ENCODE measurements around the gene LTBP2.

LTBP2 gene

GRCh38 chr14:74596741-74597450 is 15.1 kb downstream of the LTBP2 start:
- ChIA-PET POLR2A (ENCODE audit: low non-redundant PET) (no interaction called here), CTCF (no interaction called here)
- peak overlapping the region; percentile 53 for H3K27ac ChIP-seq
- DNase-seq (ENCODE audit: low spot score), result no peak
- TF ChIP-seq, protein P1, sequence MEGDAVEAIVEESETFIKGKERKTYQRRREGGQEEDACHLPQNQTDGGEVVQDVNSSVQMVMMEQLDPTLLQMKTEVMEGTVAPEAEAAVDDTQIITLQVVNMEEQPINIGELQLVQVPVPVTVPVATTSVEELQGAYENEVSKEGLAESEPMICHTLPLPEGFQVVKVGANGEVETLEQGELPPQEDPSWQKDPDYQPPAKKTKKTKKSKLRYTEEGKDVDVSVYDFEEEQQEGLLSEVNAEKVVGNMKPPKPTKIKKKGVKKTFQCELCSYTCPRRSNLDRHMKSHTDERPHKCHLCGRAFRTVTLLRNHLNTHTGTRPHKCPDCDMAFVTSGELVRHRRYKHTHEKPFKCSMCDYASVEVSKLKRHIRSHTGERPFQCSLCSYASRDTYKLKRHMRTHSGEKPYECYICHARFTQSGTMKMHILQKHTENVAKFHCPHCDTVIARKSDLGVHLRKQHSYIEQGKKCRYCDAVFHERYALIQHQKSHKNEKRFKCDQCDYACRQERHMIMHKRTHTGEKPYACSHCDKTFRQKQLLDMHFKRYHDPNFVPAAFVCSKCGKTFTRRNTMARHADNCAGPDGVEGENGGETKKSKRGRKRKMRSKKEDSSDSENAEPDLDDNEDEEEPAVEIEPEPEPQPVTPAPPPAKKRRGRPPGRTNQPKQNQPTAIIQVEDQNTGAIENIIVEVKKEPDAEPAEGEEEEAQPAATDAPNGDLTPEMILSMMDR (conservative IDR thresholded peaks at IDR 0.05; ENCODE audit: low read depth), result no peak

DNA sequence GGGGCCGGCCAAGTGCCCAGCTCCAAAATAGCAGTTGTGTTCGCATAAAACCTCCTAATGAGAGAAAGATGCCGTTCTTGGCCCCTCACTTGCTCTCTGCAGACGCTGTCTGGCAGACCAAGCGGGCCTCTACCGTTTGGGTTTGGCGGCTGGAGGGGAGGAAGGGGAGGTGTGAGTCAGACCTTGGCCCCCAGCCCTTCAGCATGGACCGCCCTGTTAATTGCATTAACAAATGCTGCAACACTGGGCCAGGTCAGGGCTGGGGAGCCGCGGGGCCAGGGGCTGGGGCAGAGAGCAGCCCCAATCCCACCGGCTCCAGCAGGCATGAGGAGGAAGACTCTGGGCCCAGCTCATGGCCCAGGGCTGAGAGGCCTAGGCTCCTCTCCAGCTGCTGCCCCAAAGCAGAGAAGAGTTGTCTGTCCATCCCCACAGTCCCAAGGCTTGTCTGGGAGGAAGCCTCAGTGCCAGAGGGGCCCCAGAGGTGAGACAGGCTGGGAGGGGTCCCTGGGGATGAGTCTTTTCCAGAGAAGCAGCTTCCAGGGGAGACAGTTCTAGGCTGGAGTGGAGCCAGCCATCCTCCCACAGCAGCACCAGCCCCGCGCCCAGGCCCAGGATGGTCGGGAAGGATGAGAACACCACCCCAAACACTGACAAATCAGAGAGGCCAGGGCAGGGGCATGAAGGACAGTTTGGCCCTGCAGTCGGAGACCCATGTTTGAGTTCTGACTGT is 16.9 kb downstream of the LTBP2 start:
- peak overlapping the region; percentile 53 for H3K27ac ChIP-seq
- TF ChIP-seq, protein P1 (conservative IDR thresholded peaks at IDR 0.05; ENCODE audit: low read depth), result no peak
- POLR2A ChIA-PET (ENCODE audit: low non-redundant PET), result interaction anchor here (0.6 kb wide), 1 partner anchor 9 kb away, joined by 5 read pairs; no protein-coding TSS in a partner anchor
- CTCF ChIA-PET, result no interaction called here
- DNase-seq (ENCODE audit: low spot score), result no peak

DNA sequence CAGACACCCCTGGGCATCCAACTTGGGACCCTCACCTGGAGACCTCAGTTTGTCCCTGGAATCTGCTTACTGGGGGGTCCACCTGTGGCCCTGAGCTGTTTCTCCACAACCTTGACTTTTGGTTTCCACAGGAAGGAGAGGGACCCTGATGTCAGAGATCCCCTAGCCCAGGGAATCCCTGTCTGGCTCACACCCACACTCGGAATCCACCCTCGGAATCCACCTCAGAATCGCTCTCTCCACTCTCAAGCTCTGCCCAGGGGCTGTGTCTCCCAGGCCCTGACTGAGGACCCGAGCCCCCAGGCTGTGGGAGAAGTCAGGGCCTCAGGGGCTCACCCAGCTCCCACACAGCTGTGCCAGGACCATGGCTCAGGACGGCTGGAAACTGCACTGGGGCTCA is 17.4 kb downstream of the LTBP2 start:
- DNase-seq (ENCODE audit: low spot score), result no peak

GRCh38 chr14:74594029-74594428 is 18.0 kb downstream of the LTBP2 start:
- TF ChIP-seq, protein P1 (conservative IDR thresholded peaks at IDR 0.05; ENCODE audit: low read depth), result no peak
- peak overlapping the region; percentile 53 for H3K27ac ChIP-seq
- ChIA-PET CTCF (interaction anchor here (0.5 to 1.0 kb wide), 3 partner anchors 10 to 267 kb away, joined by 3 to 4 read pairs (median 4); no protein-coding TSS in a partner anchor), POLR2A (ENCODE audit: low non-redundant PET) (no interaction called here)
- DNase-seq (ENCODE audit: low spot score), result no peak

More for the DNA sequence above, 17.4 kb downstream of the LTBP2 start:
- H3K27ac ChIP-seq, result peak overlapping the region; percentile 53
- TF ChIP-seq, protein P1 (conservative IDR thresholded peaks at IDR 0.05; ENCODE audit: low read depth), result no peak
- POLR2A ChIA-PET (ENCODE audit: low non-redundant PET), result interaction anchor here (0.6 kb wide), 1 partner anchor 10 kb away, joined by 5 read pairs; no protein-coding TSS in a partner anchor
- CTCF ChIA-PET, result interaction anchor here (0.5 to 0.6 kb wide), 2 partner anchors 22 to 266 kb away, joined by 3 to 4 read pairs; no protein-coding TSS in a partner anchor

DNA sequence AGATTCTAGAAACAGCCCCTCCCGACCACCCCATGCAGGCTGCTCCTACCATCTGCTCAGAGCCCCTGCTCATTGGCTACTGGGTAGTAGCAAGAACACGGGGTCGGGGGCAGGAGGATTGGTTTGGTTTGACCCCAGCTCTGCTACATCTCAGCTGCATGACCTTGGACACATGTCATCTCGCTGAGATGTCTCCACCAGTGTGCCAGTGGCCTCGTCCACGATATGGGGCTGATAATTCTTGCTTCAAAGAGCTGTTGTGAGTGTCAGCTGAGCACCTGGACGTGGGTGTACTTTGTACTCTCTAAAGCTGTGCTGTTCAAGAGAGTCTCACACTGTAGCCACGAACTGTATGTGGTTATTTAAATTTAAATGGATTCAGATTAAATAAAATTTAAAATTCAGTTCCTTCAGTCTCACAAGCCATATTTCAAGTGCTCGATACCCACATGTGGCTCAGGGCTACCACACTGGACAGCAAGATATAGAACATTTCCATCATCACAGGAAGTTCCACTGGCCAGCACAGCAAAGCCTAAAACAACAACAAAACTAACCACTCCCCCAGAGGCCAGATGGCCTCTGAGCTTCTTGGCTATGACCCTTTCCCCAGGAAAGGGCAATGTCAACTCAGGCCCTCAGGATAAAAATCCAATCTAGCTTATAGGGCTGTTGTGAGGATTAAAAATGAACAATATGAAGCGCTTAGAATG is 18.6 kb downstream of the LTBP2 start:
- peak overlapping the region; percentile 46 for H3K27ac ChIP-seq
- TF ChIP-seq, protein P1 (conservative IDR thresholded peaks at IDR 0.05; ENCODE audit: low read depth), result no peak
- ChIA-PET POLR2A (ENCODE audit: low non-redundant PET) (no interaction called here), CTCF (interaction anchor here (1.0 kb wide), 1 partner anchor 10 kb away, joined by 4 read pairs; no protein-coding TSS in a partner anchor)
- no peak for DNase-seq (ENCODE audit: low spot score)

All from RWPE1 (cell line).